GM19452 (cell line): ENCODE data around the gene NUBP2.
A peak's percentile ranks its signal among the peaks of the same experiment; 100 is the strongest.

Source experiments
- ATAC-seq: cut with Tn5 transposase; IDR thresholded peaks from one replicate; pipeline ENCODE4 v1.9.1; 2021; ENCODE audit not compliant: unreplicated experiment

Gene NUBP2

GRCh38 chr16:1825864-1826690 is 43.3 kb downstream of the NUBP2 start:
- peak; percentile 51 for ATAC-seq

GRCh38 chr16:1826691-1827573 is 44.2 kb downstream of the NUBP2 start, which contains the start of the genes FAHD1 and HAGH:
Gene FAHD1, plus strand, starts transcription at chr16:1827206. Its CDS starts 33 bp downstream, at chr16:1827239.
Gene HAGH, minus strand, starts transcription at chr16:1826825. Its CDS starts 38 bp downstream, at chr16:1826787.
- ATAC-seq, result peak; percentile 84

GRCh38 chr16:1828645-1829410 is 46.1 kb downstream of the NUBP2 start:
- ATAC-seq, result no peak

DNA sequence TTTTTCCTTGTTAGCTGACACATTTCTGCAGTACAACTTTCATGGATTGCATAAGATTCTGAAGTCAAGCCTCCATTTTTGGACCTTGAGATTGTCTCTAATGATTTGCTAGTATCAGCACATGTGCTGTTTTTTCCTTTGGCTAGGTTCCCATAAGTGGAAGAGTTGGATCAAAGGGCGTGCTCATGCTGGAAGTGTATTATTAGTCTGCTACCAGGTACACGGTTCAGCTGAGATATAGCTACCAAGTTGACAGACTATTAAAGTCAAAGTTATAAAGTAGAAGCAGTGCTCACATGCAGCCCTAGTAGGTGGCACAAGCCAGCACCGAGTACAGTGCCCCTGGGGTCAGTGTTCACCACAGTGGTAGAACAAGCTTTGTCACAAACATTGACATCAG is 47.5 kb downstream of the NUBP2 start:
- no peak for ATAC-seq

DNA sequence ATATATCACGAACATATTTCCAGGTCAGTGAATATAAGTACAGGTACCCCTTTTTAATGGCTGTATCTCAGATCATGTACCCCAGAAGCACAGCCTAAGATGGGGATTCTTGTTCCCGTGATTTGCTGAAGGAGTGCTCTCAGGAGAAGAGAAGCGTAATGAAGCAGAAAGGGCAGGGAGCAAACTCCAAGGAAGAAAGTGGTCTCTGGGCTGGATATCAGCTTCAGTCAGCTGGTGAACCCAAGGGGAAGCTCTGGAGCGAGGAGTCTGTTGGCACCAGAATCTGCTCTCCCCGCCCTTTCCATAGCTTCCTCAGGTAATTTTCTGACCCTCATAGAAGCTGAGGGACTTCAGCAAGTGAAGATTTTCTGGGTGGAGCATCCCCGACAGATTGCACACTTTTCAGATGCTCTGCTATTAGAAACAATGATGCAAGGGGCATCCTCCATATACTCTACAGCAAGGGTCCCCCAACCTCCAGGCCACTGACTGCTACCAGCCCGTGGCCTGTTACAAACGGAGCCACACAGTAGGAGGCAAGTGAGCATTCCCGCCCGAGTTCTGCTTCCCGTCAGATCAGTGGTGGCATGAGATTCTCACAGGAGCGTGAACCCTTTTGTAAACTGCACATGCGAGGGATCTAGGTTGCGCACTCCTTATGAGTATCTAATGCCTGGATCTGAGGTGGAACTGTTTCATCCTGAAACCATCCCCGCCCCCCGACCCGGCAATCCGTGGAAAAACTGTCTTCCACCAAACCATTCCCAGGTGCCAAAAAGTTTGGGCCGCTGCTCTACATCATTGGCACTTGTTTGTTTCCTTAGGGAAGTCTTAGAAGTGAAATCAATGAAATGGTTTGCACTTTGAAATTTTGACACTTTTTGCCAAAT is 48.7 kb downstream of the NUBP2 start:
- ATAC-seq, result no peak

- ATAC-seq, result no peak
These were observed 50.2 kb downstream of the NUBP2 start for GRCh38 chr16:1832838-1833454.

- ATAC-seq, result no peak
These were observed 51.3 kb downstream of the NUBP2 start for GRCh38 chr16:1834096-1834495.
